HG03342 (cell line): ENCODE measurements around the gene KLHL13.
"Not testable (repeated sequence)": the region's sequence is repeated elsewhere in the genome, so short reads cannot be mapped to it uniquely, and the experiment has no call there.

ENCODE experiments used
- ATAC-seq: cut with Tn5 transposase; IDR thresholded peaks from one replicate; pipeline ENCODE4 v1.9.1; 2021; ENCODE audit warnings: mild to moderate bottlenecking, moderate library complexity; ENCODE audit not compliant: unreplicated experiment

KLHL13 gene, protein sequence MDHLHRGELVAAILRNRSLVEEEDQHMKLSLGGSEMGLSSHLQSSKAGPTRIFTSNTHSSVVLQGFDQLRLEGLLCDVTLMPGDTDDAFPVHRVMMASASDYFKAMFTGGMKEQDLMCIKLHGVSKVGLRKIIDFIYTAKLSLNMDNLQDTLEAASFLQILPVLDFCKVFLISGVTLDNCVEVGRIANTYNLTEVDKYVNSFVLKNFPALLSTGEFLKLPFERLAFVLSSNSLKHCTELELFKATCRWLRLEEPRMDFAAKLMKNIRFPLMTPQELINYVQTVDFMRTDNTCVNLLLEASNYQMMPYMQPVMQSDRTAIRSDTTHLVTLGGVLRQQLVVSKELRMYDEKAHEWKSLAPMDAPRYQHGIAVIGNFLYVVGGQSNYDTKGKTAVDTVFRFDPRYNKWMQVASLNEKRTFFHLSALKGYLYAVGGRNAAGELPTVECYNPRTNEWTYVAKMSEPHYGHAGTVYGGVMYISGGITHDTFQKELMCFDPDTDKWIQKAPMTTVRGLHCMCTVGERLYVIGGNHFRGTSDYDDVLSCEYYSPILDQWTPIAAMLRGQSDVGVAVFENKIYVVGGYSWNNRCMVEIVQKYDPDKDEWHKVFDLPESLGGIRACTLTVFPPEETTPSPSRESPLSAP

DNA sequence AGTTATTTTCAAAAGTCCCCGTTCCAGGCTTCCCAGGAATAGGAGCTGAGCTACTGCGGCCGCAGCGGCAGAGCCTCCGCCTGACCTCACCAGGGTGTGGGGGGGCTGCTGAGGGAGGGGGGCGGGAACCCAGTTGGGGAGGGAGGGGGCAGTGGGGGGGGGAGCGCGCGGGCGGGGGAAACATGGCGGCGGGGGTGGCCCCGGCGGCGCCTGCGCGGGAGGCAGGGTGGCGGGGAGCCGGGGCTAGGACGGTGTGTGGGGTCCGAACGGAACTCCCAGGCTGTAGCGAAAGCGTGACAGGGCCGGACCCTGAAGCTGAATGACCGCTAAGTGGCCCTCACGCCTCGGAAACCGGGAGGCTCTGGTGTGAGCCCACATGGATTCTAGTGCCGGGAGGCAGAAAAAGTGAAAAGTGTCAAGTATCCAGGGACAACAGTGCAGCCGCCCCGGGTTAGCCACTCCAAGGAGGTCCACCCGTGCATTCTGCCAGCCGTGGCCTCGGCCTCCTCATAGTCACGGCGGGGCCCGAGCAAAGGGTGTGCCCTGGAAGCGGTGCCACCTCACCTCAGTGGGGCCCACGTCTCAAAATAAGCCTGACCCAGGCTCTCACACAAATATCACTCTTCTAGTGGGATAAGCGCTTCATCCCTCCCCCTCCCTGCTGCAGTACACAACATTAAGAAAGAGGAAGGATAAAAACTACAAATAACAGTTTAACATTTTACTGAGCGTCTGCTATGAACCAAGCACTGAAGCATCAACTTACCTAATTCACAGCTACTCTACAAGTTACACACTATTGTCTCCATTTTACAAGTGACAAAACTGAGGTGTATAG lies at the start of gene KLHL13:
Gene KLHL13 (minus strand): TSS at position 98 of the 838 bp plus-strand sequence. CDS start 88,337 bp downstream, outside the sequence.
- ATAC-seq: no peak

DNA sequence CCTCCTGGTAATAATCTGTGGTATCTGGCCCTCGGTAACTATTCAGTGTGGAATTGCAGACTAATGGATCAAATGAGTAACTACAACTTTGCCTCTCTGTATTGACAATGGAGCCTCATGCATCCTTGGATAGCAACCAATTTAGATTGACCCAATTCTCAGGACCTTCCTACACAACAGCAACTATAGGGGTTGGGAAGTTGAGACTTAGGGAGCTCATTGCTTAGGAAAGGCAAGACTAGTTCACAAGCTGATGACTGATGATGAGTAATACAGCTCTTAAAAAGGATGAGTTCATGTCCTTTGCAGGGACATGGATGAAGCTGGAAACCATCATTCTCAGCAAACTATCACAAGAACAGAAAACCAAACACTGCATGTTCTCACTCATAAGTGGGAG lies 47.5 kb upstream of the KLHL13 start:
- no peak for ATAC-seq

DNA sequence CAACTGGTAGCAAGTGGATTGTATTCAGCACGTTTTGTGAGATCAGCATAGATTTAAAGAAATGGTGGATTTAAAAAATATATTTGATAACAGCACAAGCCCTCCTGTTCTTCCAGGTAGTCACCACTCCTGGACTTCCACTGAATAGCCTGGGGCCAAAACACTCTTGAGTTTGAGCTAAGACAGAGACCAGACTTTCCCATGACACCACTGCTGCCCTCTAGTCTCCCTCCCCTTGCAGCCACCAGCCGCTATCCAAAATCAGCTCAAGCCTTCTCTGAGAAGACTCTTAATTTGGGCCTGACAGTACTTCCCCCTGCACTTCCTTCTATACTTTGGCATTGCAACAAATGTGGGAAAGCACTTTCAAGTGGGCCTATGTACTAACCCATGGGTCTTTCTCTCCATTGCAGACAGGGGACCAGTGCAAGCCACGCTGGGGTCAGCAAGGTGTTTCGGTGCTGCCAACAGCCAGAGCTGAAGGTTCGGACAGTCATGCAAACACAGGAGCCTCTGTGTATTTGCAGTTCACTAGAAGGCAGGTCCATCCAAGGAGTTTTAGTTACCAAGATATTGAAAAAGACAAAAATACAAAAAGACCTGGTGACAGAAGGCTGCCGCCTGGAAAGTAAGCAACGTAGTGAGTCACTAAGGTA lies 40.5 kb upstream of the KLHL13 start:
- ATAC-seq: no peak

DNA sequence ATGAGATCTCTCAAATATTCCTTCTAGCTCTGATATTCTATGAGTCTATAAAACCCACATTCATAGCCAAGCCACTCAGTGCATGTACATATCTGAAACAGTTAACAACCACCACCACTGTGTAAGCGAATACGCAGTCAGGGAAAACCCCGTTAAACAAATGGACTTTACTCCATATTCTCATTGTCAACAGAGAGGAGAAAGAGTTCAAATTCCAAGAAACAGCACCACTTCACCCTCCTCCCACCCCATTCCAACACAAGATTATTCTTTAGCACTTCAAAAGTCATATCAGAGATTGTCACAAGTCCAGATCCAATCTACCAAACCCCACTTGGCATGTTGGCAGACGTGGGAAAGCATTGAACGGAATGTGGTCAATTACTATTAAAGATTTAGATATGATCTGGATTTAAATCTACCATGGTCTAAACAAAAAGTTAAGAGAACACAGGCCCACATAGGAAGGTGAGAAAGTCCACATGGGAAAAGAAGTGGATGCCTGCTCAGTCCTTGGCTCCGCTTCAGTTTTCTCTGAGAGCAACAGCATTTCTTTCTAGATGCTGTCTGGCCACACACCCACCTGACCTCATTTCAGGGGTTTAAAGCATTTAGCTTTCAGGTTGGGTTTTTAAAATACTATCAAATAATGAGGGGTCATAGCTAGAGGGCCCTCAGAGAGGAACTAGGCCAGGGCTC lies 39.8 kb upstream of the KLHL13 start:
- no peak for ATAC-seq

DNA sequence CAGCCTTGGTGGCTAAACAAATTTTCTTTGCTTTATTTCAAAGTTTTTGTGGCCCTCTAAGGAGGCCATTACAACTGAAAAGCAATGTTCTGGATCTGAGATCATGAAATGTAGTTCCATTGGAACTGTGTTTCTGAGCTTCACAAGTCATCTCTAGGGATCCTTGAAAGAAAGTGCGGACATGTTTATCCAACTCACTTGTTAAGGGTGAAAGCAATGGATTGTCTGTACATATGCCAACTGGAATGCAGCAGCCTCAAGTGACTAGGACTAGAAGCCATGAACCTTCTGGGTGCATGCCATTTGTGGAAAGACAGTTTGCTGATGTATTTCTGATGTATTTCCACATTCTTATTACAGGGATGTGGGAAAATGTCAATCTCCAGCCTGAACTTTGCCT lies 36.7 kb upstream of the KLHL13 start:
- ATAC-seq: no peak

DNA sequence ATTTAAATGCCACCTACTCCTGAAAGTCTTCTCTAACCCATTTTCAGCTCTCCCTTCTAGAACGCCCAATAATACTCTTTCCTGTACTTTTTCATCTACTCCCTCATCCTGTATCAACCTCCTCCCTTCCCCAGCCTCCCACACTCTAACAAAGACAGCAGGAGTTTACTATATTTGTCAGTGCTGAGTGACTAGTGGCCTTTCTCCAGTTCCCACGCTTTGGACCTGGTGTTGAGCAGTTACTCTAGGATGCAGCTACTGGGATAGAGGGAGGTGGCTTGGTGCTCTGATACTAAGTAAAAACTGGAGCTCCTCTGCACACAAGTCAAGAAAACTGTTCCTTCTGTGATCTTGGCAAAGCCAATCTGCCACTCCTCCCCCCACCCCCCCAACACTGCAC lies 36.1 kb upstream of the KLHL13 start:
- ATAC-seq: no peak

DNA sequence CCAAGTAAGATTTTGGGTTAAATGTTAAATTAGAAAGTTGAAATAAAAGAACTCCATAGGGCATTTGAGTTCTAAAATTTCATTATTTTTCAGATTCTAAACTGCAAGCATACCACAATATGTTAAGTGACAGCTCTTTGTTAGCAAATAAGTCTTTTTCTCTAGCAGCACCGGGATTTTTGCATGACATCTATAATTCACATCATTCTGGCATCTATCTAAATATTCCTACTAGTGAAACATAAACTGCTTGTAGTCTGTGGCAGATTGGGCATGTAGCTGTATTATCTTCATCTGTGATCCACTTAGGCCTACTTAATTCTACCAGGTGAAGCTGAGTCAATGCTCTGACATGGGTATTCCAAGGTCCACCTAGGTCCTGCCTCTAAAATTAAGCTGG lies 32.1 kb upstream of the KLHL13 start:
- no peak for ATAC-seq

DNA sequence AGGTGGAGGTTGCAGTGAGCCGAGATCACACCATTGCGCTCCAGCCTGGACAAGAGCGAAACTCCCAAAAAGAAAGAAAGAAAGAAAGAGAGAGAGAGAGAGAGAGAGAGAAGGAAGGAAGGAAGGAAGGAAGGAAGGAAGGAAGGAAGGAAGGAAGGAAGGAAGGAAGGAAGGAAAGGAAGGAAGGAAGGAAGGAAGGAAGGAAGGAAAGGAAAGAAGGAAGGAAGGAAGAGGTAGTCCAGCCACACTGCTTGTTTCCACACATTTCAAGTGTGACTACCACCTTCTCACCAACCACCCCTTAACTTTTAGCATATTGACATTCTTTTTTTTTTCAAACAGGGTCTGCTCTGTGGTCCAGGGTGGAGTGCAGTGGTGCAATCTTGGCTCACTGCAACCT lies 31.2 kb upstream of the KLHL13 start:
- not testable (repeated sequence) for ATAC-seq

DNA sequence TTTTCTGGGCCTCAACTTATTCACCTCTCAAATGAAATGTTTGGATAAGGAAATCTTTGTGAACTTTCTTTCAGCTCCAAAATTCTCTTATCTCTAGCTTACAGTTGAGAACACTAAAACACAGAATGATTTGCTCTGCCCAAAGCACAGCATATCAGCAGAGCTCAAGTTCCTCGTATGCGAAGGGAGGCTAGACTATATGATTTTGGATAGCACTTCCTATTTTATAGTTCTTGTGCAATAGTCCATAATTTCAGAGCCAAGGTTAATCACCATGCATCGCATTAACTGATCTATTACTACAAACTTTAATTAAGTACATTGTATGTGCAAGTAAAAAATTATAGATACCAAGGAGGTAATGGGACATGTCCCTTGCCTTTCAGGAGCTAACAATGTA lies 27.0 kb upstream of the KLHL13 start:
- ATAC-seq: no peak

DNA sequence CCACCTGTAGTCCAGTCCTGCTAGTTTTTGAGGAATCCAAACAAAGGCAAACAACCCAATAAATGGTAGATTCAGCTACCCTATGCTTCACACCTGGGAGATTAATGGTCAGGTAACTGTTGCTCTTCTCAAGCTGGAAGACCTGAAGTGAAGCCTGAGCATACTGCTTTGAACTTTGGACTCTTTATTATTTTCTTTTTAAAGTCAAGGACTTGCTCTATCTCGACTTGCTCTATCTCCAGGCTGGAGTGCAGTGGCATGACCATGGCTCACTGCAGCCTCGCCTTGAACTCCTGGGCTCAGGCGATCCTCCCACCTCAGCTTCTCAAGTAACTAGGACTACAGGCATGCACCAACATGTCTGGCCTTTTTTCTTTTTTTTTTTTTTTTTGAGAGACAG lies 14.7 kb upstream of the KLHL13 start:
- ATAC-seq: no peak

DNA sequence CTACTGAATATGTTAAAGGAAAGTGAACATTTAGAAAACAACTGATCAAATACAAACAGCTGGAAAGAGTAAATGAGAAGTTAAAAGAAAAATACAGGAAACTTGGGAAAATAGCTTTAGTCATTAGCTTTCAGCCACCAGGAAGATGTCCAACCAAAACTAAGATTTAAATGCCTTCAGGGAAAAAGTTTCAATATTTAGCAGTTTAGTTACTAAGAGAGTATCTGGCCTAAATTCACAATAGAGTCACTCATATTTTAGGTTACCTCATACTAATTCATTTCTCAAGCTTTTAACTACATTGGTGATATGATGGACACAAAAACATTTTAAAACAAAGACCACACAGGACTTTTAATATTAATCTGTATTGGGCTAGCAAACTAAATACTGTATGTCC lies 13.1 kb upstream of the KLHL13 start:
- no peak for ATAC-seq

DNA sequence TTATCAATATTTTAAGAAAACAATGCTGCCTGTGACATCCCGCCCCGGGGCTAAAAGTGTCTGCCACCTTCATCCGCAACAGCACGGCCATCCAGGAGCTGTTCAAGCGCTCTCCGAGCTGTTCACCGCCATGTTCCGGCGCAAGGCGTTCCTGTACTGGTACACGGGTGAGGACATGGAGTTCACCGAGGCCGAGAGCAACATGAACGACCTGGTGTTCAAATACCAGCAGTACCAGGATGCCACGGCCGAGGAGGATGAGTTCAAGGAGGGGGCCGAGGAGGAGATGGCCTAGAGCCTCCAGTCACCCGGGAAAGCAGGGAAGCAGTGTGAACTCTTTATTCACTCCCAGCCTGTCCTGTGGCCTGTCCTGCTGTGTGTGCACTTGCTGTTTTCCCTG lies 12.1 kb upstream of the KLHL13 start:
- ATAC-seq: no peak

DNA sequence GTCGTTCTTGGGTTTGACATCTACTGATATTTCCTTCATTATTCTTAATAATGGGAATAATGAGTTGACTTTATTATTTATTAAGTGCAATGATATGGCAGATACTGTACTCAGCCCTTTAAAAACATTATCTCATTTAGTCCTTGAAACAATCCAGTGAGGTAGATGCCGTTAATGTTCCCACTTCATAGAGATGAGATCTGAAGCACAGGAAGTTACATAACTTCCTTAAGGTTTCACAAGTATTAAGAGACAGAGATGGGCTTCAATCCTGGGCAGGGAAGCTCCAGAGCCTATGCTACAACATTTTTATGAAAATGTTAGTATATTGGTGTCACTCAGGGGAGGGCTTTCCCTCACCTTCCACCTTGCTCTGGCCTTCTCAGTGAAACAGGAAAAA lies 9.7 kb upstream of the KLHL13 start:
- no peak for ATAC-seq

DNA sequence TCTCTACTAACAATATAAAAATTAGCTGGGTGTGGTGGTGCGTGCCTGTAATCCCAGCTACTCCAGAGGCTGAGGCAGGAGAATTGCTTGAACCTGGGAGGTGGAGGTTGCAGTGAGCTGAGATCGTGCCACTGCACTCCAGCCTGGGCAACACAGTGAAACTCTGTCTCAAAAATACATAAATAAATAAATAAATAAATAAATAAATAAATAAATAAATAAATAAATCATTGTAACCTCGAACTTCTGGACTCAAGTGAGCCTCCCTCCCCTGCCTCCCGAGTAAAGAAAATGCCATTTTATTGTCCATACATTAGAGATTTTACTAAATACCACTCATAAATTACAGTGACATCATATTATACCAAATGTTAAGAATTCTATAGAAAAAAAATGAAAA lies 7.6 kb upstream of the KLHL13 start:
- not testable (repeated sequence) for ATAC-seq

DNA sequence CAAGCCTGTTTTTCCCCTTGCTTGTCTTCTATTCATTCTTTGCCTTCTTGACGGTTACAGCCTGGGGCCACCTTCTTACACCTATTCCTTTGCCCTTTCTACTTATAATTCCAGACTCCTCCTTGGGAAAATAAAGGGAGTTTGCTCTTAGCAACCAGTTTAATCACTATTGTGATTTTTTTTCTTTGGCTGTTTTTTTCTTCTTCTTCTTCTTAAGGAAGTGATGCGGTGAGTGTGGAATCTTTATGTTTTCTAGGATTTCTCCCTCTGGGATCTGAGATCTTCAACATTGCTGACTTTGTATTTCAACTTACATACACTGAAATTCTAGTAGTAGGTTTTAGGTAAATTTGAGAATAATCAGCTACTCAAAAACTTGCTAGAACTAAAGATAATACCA lies 1.1 kb upstream of the KLHL13 start:
- ATAC-seq: no peak

DNA sequence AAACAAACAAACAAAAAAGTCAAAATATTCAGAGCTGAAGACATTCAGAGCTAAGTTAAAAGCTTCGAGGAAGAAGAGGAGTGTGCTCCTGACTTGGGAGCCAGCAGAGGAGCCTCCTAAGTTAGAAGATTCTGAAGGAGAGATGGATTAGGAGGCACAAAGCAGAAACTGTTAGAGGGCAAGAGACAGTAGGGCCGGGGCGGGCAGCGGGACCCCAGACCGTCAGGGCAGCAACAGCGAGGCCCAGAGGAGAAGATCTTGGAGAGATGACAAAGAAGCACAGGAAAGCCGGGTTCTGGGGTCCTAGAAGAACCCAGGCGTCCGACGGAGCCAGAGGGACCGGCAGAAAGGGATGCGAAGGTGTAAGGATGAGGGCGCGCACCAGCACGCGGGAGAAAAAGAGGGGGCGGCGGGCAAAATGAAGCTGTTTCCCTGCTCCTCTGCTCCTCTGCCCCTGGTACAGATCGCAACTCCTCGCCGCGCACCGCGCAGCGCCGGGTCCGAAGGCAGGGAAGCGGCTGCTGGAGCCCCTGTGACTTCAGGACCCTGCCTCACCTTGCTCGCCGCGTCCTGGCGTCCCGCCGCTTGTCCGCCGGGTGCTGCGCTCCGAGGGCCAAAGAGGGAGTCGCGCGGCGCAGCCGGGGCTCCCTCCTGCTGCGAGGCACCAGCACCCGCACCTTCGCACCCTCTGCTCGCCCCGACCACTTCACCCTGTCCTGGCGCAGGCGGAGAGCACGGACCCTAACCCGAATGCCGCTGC lies 477 bp downstream of the KLHL13 start:
- no peak for ATAC-seq

DNA sequence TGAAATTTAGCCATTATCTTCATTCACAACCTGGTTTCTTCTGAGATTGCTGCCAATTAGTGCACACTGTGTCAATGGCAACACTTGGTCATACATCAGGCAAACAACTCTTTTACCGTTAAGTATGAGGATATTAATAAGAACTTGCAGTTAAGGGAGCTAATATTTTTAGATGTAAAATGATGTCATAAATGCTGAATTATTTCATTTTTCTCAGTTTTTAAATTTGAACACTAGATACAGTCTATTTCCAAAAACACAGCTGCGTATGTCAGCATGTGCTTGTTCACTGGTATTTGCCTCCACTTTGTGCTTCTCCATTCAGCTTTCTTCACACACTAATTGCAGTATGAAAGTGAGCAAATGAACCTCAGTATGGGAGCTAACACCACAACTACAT lies 1.6 kb downstream of the KLHL13 start:
- ATAC-seq: no peak

DNA sequence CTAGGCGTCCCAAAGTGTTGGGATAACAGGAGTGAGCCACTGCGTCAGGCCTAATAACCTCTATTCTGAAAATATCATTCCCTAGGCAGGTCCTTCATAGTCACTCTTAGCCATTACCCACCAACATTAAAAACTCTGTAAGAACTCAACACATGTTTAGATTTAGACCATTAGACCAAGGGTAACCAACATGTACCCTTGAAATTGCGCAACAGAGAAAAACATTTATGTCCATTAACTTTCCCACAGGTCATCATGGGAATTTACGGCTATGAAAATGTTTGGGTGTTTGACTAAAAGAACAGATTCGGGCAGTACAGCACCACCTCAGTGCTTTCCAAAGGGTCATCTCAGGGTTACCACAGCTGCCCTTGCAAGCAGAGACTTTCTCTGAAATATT lies 7.5 kb downstream of the KLHL13 start:
- no peak for ATAC-seq

DNA sequence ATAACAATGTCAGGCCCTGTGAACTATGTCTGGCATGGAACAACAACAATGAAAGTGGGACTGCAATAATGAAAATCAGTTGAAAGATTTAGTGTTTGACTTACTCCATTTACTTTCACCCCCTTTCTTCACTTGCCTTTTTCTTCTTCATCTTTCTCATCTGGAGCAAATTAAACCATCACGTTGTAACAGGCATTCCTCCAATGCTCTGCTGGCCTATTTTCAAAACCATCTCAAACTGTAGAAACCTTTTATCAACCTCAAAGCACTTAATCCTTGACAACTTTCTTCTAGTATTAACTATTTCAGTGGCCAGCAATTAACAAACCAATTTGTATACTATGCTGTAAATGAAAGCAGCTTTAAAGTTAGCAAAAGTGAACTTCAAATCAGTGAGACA lies 8.3 kb downstream of the KLHL13 start:
- ATAC-seq: no peak

DNA sequence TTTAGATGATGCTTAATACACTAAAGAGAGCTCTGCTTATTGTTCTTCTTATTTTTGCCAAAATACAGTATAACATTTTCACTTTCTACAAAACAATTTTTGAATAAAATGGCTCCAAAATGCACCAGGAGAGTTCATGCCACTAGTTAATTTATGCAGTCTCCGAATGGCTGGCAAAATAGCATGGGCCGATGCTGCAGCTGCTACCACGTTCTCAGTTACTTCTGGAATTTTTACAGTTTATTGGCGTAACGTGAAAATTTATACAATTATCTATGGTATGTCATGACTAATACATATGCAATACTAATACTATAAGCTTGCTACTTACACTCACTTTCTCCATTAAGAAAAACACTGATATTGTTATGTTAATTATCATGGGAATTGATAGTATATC lies 16.5 kb downstream of the KLHL13 start:
- ATAC-seq: no peak
